H9 (cell line): Measurements from ENCODE around the gene DENND4B. TPM values are rescaled to one million over a fixed set of nuclear protein-coding genes. Genes with fewer than 3 reads are reported as not detected.
A peak's percentile ranks its signal among the peaks of the same experiment; 100 is the strongest.

Source experiments
- DNase-seq: peaks from one replicate; pipeline ENCODE4 v3.0.0-alpha.2; 2017
- H2AFZ ChIP-seq: one replicate; pipeline ENCODE4 v1.6.1; 2013; ENCODE audit warnings: mild to moderate bottlenecking, low read length, control low read depth, moderate library complexity
- H2AK5ac ChIP-seq: 2 replicates; pipeline ENCODE4 v1.6.1; 2013; ENCODE audit warnings: low read length, control low read depth, mixed read lengths; ENCODE audit not compliant: insufficient read length
- H2BK120ac ChIP-seq: one replicate; pipeline ENCODE4 v1.6.1; 2013; ENCODE audit warnings: low read depth, mild to moderate bottlenecking, low read length, control low read depth, inconsistent platforms; ENCODE audit not compliant: poor library complexity, severe bottlenecking
- H2BK12ac ChIP-seq: 2 replicates; pipeline ENCODE4 v1.6.1; 2013; ENCODE audit warnings: low read length, control low read depth, mixed read lengths, low read depth; ENCODE audit not compliant: insufficient read length
- H2BK15ac ChIP-seq: 2 replicates; pipeline ENCODE4 v1.6.1; 2013; ENCODE audit warnings: low read depth, low read length, control low read depth
- H2BK20ac ChIP-seq: one replicate; pipeline ENCODE4 v1.6.1; 2013; ENCODE audit warnings: low read depth, mild to moderate bottlenecking, low read length, control low read depth, inconsistent platforms; ENCODE audit not compliant: poor library complexity, severe bottlenecking
- H2BK5ac ChIP-seq: 2 replicates; pipeline ENCODE4 v1.6.1; 2013; ENCODE audit warnings: low read length, control low read depth, mixed read lengths; ENCODE audit not compliant: insufficient read length
- H3K14ac ChIP-seq: 2 replicates; pipeline ENCODE4 v1.6.1; 2013; ENCODE audit warnings: low read length, control low read depth; ENCODE audit not compliant: insufficient read depth
- H3K18ac ChIP-seq: 2 replicates; pipeline ENCODE4 v1.6.1; 2013; ENCODE audit warnings: low read depth, mild to moderate bottlenecking, mixed read lengths, low read length, control low read depth; ENCODE audit not compliant: insufficient read length
- H3K23ac ChIP-seq: 2 replicates; pipeline ENCODE4 v1.6.1; 2013; ENCODE audit warnings: low read length, control low read depth, mixed read lengths, low read depth; ENCODE audit not compliant: insufficient read length
- H3K23me2 ChIP-seq: 2 replicates; pipeline ENCODE4 v1.6.1; 2013; ENCODE audit warnings: low read depth, mild to moderate bottlenecking, mixed read lengths, low read length, control low read depth; ENCODE audit not compliant: insufficient read length, poor library complexity, severe bottlenecking
- H3K27ac ChIP-seq: 2 replicates; pipeline ENCODE4 v1.5.1; 2013; ENCODE audit warnings: low read length, control low read depth, mixed read lengths, low read depth; ENCODE audit not compliant: insufficient read length
- H3K27me3 ChIP-seq: 2 replicates; pipeline ENCODE4 v1.6.1; 2013; ENCODE audit warnings: low read length, control low read depth, inconsistent platforms; ENCODE audit not compliant: insufficient read depth
- H3K4ac ChIP-seq: 2 replicates; pipeline ENCODE4 v1.6.1; 2013; ENCODE audit warnings: low read depth, mild to moderate bottlenecking, control low read depth, inconsistent platforms, low read length, moderate library complexity
- H3K4me1 ChIP-seq: 2 replicates; pipeline ENCODE4 v1.6.1; 2013; ENCODE audit warnings: low read length, control low read depth, inconsistent platforms; ENCODE audit not compliant: insufficient read depth
- H3K4me2 ChIP-seq: 2 replicates; pipeline ENCODE4 v1.6.1; 2013; ENCODE audit warnings: low read length, control low read depth, mixed read lengths; ENCODE audit not compliant: insufficient read length, insufficient read depth
- H3K56ac ChIP-seq: 2 replicates; pipeline ENCODE4 v1.6.1; 2013; ENCODE audit warnings: low read depth, mild to moderate bottlenecking, mixed read lengths, low read length, control low read depth; ENCODE audit not compliant: insufficient read length
- H3K79me1 ChIP-seq: 2 replicates; pipeline ENCODE4 v1.6.1; 2013; ENCODE audit warnings: low read depth, mild to moderate bottlenecking, moderate library complexity, low read length, control low read depth, inconsistent platforms; ENCODE audit not compliant: insufficient read depth, poor library complexity, severe bottlenecking
- H3K79me2 ChIP-seq: 2 replicates; pipeline ENCODE4 v1.6.1; 2013; ENCODE audit warnings: low read length, control low read depth, inconsistent platforms; ENCODE audit not compliant: insufficient read depth
- H3K9ac ChIP-seq: 2 replicates; pipeline ENCODE4 v1.6.1; 2013; ENCODE audit warnings: low read length, control low read depth, mixed read lengths; ENCODE audit not compliant: insufficient read length; ENCODE audit errors: extremely low read depth
- H3K9me3 ChIP-seq: one replicate; pipeline ENCODE4 v1.6.1; 2013; ENCODE audit warnings: low read depth, low read length, inconsistent platforms; ENCODE audit not compliant: control insufficient read depth
- H3T11ph ChIP-seq: one replicate; pipeline ENCODE4 v1.6.1; 2013; ENCODE audit warnings: mild to moderate bottlenecking, low read length, control low read depth, inconsistent platforms
- H4K20me1 ChIP-seq: one replicate; pipeline ENCODE4 v1.6.1; 2013; ENCODE audit not compliant: control insufficient read depth, insufficient read length, insufficient read depth
- H4K5ac ChIP-seq: 2 replicates; pipeline ENCODE4 v1.6.1; 2013; ENCODE audit warnings: low read depth, mild to moderate bottlenecking, mixed read lengths, low read length, control low read depth; ENCODE audit not compliant: insufficient read length
- H4K8ac ChIP-seq: replicated peaks from 2 replicates; pipeline ENCODE4 v1.6.1; 2013; ENCODE audit warnings: low read length, control low read depth, mixed read lengths, low read depth; ENCODE audit not compliant: insufficient read length
- H4K91ac ChIP-seq: 2 replicates; pipeline ENCODE4 v1.6.1; 2013; ENCODE audit warnings: low read depth, mild to moderate bottlenecking, moderate library complexity, mixed read lengths, low read length, control low read depth; ENCODE audit not compliant: insufficient read length
- H3K27ac Mint-ChIP-seq, 3 experiments: 2 replicates in 2 of 3; 3 replicates in 1 of 3; pipeline ENCODE4 v1.8.0; 2020 to 2021; ENCODE audit warnings: mixed read lengths in 3 of 3, mild to moderate bottlenecking in 1 of 3, moderate library complexity in 1 of 3
- H3K27me3 Mint-ChIP-seq: 2 replicates; pipeline ENCODE4 v1.8.0; 2021; ENCODE audit warnings: low read depth, mild to moderate bottlenecking, moderate library complexity, mixed read lengths
- H3K36me3 Mint-ChIP-seq, 3 experiments: 2 replicates in 2 of 3; 3 replicates in 1 of 3; pipeline ENCODE4 v1.8.0; 2020 to 2021; ENCODE audit warnings: low read depth in 3 of 3, mixed read lengths in 3 of 3; ENCODE audit not compliant: insufficient read depth in 1 of 3
- H3K4me1 Mint-ChIP-seq, 2 experiments: 2 replicates each; pipeline ENCODE4 v1.8.0; 2020; ENCODE audit warnings: mixed read lengths in 2 of 2
- H3K4me3 Mint-ChIP-seq, 2 experiments: 2 replicates in 1 of 2; 3 replicates in 1 of 2; pipeline ENCODE4 v1.8.0; 2020 to 2021; ENCODE audit warnings: mild to moderate bottlenecking in 2 of 2, mixed read lengths in 2 of 2, moderate library complexity in 1 of 2
- H3K9me3 Mint-ChIP-seq, 2 experiments: 2 replicates in 1 of 2; 3 replicates in 1 of 2; pipeline ENCODE4 v1.8.0; 2020; ENCODE audit warnings: mild to moderate bottlenecking in 2 of 2, mixed read lengths in 2 of 2, moderate library complexity in 1 of 2
- CTCF ChIP-seq: fragments of 200-600 bp; sonication (generic); conservative IDR thresholded peaks from 3 replicates; pipeline ENCODE4 v1.8.0; 2021; ENCODE audit warnings: antibody characterized with exemption, mild to moderate bottlenecking
- WGBS: extraction: QIAGEN DNeasy Blood & Tissue Kit; methylation state at CpG from one replicate; pipeline ENCODE4 v1.1.7; 2013; ENCODE audit warnings: missing lambda C conversion rate, low lambda C conversion rate, mixed read lengths; ENCODE audit not compliant: insufficient read length; ENCODE audit errors: extremely low coverage; 5-methylcytosine and 5-hydroxymethylcytosine counted together
- total RNA-seq: library from RNA; stranded (reverse); gene quantifications from 2 replicates; pipeline ENCODE4 v1.2.1, GENCODE V29; 2021

The DENND4B gene
- total RNA-seq, 1 experiment from 2014 or later = 84.6 TPM

- Histone ChIP-seq H3K79me2 (peaks cover 29% of the 10 kb centered on the region; the same call in 1 of the 2 replicates), H4K91ac (no peak within 1 kb of the TSS), H3K4ac (no peak within 1 kb of the TSS), H2BK120ac (no peak within 1 kb of the TSS), H4K5ac (no peak within 1 kb of the TSS), H2BK15ac (no peak within 1 kb of the TSS), H4K8ac (no peak within 1 kb of the TSS), H3K23ac (no peak within 1 kb of the TSS), H3K56ac (no peak within 1 kb of the TSS), H3K27ac (peak within 1 kb of the TSS; percentile 61), H3K4me2 (peak within 1 kb of the TSS; percentile 99), H3K27me3 (no peaks in the 10 kb centered on the region), H2AK5ac (no peak within 1 kb of the TSS), H3K4me1 (no peaks in the 10 kb centered on the region; the same call in 1 of the 2 replicates), H2BK5ac (peak within 1 kb of the TSS; percentile 59), H3K79me1 (no peaks in the 10 kb centered on the region), H2BK12ac (no peak within 1 kb of the TSS), H4K20me1 (peaks cover 4% of the 10 kb centered on the region), H3K9me3 (no peaks in the 10 kb centered on the region), H3K9ac (peak within 1 kb of the TSS; percentile 88), H3K14ac (peak within 1 kb of the TSS; percentile 93), H2BK20ac (no peak within 1 kb of the TSS), H3K23me2 (peaks cover 14% of the 10 kb centered on the region), H2AFZ (no peak within 1 kb of the TSS), H3K18ac (peak within 1 kb of the TSS; percentile 96), H3T11ph (no peak within 1 kb of the TSS)
- no CpG with 5 or more reads among the region's 53 CpGs for WGBS
- no peaks in the 10 kb centered on the region for H3K9me3 Mint-ChIP-seq
- H3K27ac Mint-ChIP-seq = peak within 1 kb of the TSS; percentile 96 to 98 (median 96)
- peaks cover 1 to 5% (median 4%) of the 10 kb centered on the region in 3 experiments; a peak in 3 of 7 replicates for H3K36me3 Mint-ChIP-seq
- no peaks in the 10 kb centered on the region for H3K27me3 Mint-ChIP-seq
- H3K4me3 Mint-ChIP-seq = peak within 1 kb of the TSS; percentile 89 to 94
- peak; percentile 100 for DNase-seq
- no peak for TF ChIP-seq CTCF
- H3K4me1 Mint-ChIP-seq = peaks cover 24% of the 10 kb centered on the region in 2 experiments
Measured at GRCh38 chr1:153922972-153923925, 23.3 kb downstream of the DENND4B start, which contains the start of gene GATAD2B. Gene GATAD2B, minus strand, starts transcription at chr1:153922972. Its CDS starts 94,625 bp downstream, at chr1:153828347.
